Peyer's patch (tissue), 4 donors: ENCODE data around the gene TGM6. TPM values are rescaled to one million over a fixed set of nuclear protein-coding genes. Genes with fewer than 3 reads are reported as not detected.

Experiments
- DNase-seq, 3 donors: peaks; one replicate each; pipeline ENCODE4 v3.0.0-alpha.2; 2017 to 2019
- H3K27ac ChIP-seq, 4 donors: fragments of 200-600 bp; sonication (generic); one replicate each; pipeline ENCODE4 v1.5.1; 2016 to 2019
- H3K27me3 ChIP-seq, 2 donors: fragments of 200-600 bp; sonication (generic); one replicate each; pipeline ENCODE4 v1.5.1; 2019
- H3K36me3 ChIP-seq, 3 donors: fragments of 200-600 bp; sonication (generic); one replicate each; pipeline ENCODE4 v1.5.1; 2016 to 2019
- H3K4me1 ChIP-seq, 4 donors: fragments of 200-600 bp; sonication (generic); one replicate each; pipeline ENCODE4 v1.5.1; 2016 to 2019
- H3K4me3 ChIP-seq, 4 donors: fragments of 200-600 bp; sonication (generic); 1 replicate in 3 of 4; 2 replicates in 1 of 4; pipeline ENCODE4 v1.5.1; 2016 to 2019; ENCODE audit warnings: mild to moderate bottlenecking in 1 of 4
- H3K9me3 ChIP-seq, 4 donors: fragments of 200-600 bp; sonication (generic); one replicate each; pipeline ENCODE4 v1.5.1; 2016 to 2019; ENCODE audit warnings: mild to moderate bottlenecking in 1 of 4
- CTCF ChIP-seq, 6 experiments: fragments of 450-650 bp in 4 of 6; fragments of 200-600 bp in 2 of 6; sonication (generic) in 1 of 6; IDR thresholded peaks; one replicate each; pipeline ENCODE4 v1.5.1; 2017 to 2019; ENCODE audit warnings: antibody characterized with exemption in 6 of 6, mild to moderate bottlenecking in 3 of 6, moderate library complexity in 1 of 6
- POLR2A ChIP-seq, 2 donors: fragments of 450-650 bp; IDR thresholded peaks; one replicate each; pipeline ENCODE4 v1.5.1; 2017; ENCODE audit warnings: antibody characterized with exemption in 2 of 2, mild to moderate bottlenecking in 2 of 2, moderate library complexity in 2 of 2
- total RNA-seq, 4 donors: library from RNA; depleted of rRNA; stranded (reverse); fragments of >200 nt; gene quantifications; one replicate each; pipeline ENCODE4 v1.1.0, GENCODE V29; 2016

Gene TGM6
- total RNA-seq, 4 donors from 2014 or later: not detected

GRCh38 chr20:2374346-2375125 lies 6.2 kb upstream of the TGM6 start:
- no peak for DNase-seq
- Histone ChIP-seq H3K27me3 (no peaks in the 10 kb centered on the region), H3K9me3 (no peaks in the 10 kb centered on the region), H3K4me1 (no peaks in the 10 kb centered on the region), H3K27ac (no peak overlapping the region), H3K36me3 (no peaks in the 10 kb centered on the region), H3K4me3 (no peak overlapping the region)
- TF ChIP-seq CTCF (IDR thresholded peaks at IDR 0.05) (no peak), POLR2A (IDR thresholded peaks at IDR 0.05) (no peak)

DNA sequence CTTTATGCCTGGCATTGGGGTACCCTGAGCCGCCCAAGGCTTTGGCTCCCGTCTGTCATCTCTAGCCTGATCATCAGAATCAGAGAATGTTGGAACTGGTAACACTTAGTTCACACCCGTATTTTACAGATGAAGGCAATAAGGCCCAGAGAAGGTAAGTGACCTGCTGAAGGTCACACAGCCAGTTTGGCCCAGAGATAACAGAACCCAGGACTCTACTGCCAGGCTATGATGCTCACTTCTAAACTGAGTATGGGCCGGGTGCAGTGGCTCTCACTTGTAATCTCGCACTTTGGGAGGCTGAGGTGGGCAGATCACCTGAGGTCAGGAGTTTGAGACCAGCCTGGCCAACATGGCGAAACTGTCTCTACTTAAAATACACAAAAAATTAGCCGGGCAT lies 1.8 kb upstream of the TGM6 start:
- no peak overlapping the region for H3K27ac ChIP-seq
- DNase-seq: no peak
- TF ChIP-seq CTCF (IDR thresholded peaks at IDR 0.05): no peak
- TF ChIP-seq POLR2A (IDR thresholded peaks at IDR 0.05): no peak
- no peak overlapping the region for H3K4me3 ChIP-seq
- no peaks in the 10 kb centered on the region for H3K4me1 ChIP-seq
- H3K27me3 ChIP-seq: no peaks in the 10 kb centered on the region
- H3K36me3 ChIP-seq: no peaks in the 10 kb centered on the region
- no peaks in the 10 kb centered on the region for H3K9me3 ChIP-seq

GRCh38 chr20:2379511-2380229 lies 1.0 kb upstream of the TGM6 start:
- H3K4me1 ChIP-seq: no peaks in the 10 kb centered on the region
- H3K9me3 ChIP-seq: no peaks in the 10 kb centered on the region
- no peak for TF ChIP-seq POLR2A (IDR thresholded peaks at IDR 0.05)
- no peak for TF ChIP-seq CTCF (IDR thresholded peaks at IDR 0.05)
- no peak for DNase-seq
- no peaks in the 10 kb centered on the region for H3K36me3 ChIP-seq
- no peak overlapping the region for H3K27ac ChIP-seq
- H3K4me3 ChIP-seq: no peak overlapping the region
- no peaks in the 10 kb centered on the region for H3K27me3 ChIP-seq

DNA sequence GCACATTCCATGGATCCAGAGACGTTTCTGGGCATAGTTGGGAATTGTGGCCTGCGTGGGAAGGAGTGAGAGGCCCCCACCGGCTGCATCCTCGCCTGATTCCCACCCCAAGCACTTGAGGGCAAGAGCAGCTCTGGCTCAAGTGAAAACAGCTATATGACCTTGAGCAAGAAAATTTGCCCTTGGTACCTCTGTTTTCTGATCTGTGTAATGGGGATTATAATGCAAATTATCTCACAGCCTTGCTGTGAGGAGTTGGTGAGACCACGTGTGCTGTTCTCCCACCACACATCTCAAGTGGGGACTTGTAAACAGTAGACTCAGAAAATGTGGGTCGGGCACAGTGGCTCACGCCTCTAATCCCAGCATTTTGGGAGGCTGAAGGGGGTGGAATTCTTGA lies 602 bp downstream of the TGM6 start:
- TF ChIP-seq CTCF (IDR thresholded peaks at IDR 0.05) (no peak), POLR2A (IDR thresholded peaks at IDR 0.05) (no peak)
- no peak for DNase-seq
- H3K4me1 ChIP-seq: no peaks in the 10 kb centered on the region

GRCh38 chr20:2382833-2383232 lies 2.1 kb downstream of the TGM6 start:
- Histone ChIP-seq H3K27me3 (no peaks in the 10 kb centered on the region), H3K4me1 (no peaks in the 10 kb centered on the region), H3K9me3 (peaks cover 0 to 7% (median 0%) of the 10 kb centered on the region in 4 donors), H3K27ac (no peak overlapping the region), H3K4me3 (no peak overlapping the region), H3K36me3 (no peaks in the 10 kb centered on the region)
- DNase-seq: no peak
- TF ChIP-seq CTCF (IDR thresholded peaks at IDR 0.05) (no peak), POLR2A (IDR thresholded peaks at IDR 0.05) (no peak)

More for the DNA sequence above, 602 bp downstream of the TGM6 start:
- no peaks in the 10 kb centered on the region for H3K27me3 ChIP-seq
- H3K36me3 ChIP-seq: no peaks in the 10 kb centered on the region
- no peak overlapping the region for H3K27ac ChIP-seq
- no peaks in the 10 kb centered on the region for H3K9me3 ChIP-seq
- no peak overlapping the region for H3K4me3 ChIP-seq
